Measurements from ENCODE around the gene MUL1. TPM values are rescaled to one million over a fixed set of nuclear protein-coding genes. Genes with fewer than 3 reads are reported as not detected.

Gene MUL1
- total RNA-seq, 8 experiments from 2014 or later, result 21.0 to 36.3 (median 29.5) TPM

- peak overlapping the region; percentile 67 to 75 for H3K27ac ChIP-seq
- in situ Hi-C loops (cut with MboI; ENCODE audit: low pct_unique_long_range_greater_than_20kb in 2 of 9, low sequenced_read_pairs in 9 of 9, unreplicated experiment in 9 of 9), result loop anchor here in 6 of 9 experiments (25.0 kb wide), 5 partner anchors 120 to 570 kb away; partner anchors contain the start of gene PLA2G2E (in 2 of the 6)
- WGBS, 10 experiments, result 0 to 100% (median 44%) methylated on average over 1 to 7 of the region's 10 CpGs; no CpG with 5 or more reads in 5 of the 10 experiments
- peaks cover 60 to 63% of the 10 kb centered on the region in 2 donors for H3K4me1 ChIP-seq (replicated peaks in 1 of 2)
- H3K4me3 ChIP-seq, result no peak overlapping the region
- no peak for ATAC-seq (replicated peaks in 6 of 8)
Observed at GRCh38 chr1:20481643-20482498, 26.1 kb downstream of the MUL1 start.

GRCh38 chr1:20480951-20481617 lies 26.9 kb downstream of the MUL1 start:
- Histone ChIP-seq H3K4me3 (no peak overlapping the region), H3K4me1 (replicated peaks in 1 of 2) (peaks cover 68 to 70% of the 10 kb centered on the region in 2 donors), H3K27ac (peak overlapping the region; percentile 67 to 75)
- ATAC-seq (replicated peaks in 6 of 8), result peak in 5 of 8 experiments; percentile 1 to 6 (median 5)
- in situ Hi-C loops (cut with MboI; ENCODE audit: low pct_unique_long_range_greater_than_20kb in 2 of 9, low sequenced_read_pairs in 9 of 9, unreplicated experiment in 9 of 9), result loop anchor here in 6 of 9 experiments (25.0 kb wide), 5 partner anchors 119 to 569 kb away; partner anchors contain the start of gene PLA2G2E (in 2 of the 6)
- whole genome bisulfite sequencing, 10 experiments, result 24 to 80% (median 37%) methylated on average over 1 to 7 of the region's 7 CpGs; no CpG with 5 or more reads in 2 of the 10 experiments

GRCh38 chr1:20480243-20480944 lies 27.6 kb downstream of the MUL1 start:
- H3K4me3 ChIP-seq, result no peak overlapping the region
- ATAC-seq (replicated peaks in 6 of 8), result peak in 2 of 8 experiments; percentile 2 to 4
- in situ Hi-C loops (cut with MboI; ENCODE audit: low pct_unique_long_range_greater_than_20kb in 2 of 9, low sequenced_read_pairs in 9 of 9, unreplicated experiment in 9 of 9), result loop anchor here in 6 of 9 experiments (25.0 kb wide), 5 partner anchors 118 to 568 kb away; partner anchors contain the start of gene PLA2G2E (in 2 of the 6)
- H3K4me1 ChIP-seq (replicated peaks in 1 of 2), result peaks cover 73% of the 10 kb centered on the region in 2 donors
- 9 to 74% (median 24%) methylated on average over 1 to 10 of the region's 10 CpGs; no CpG with 5 or more reads in 2 of the 10 experiments for WGBS, 10 experiments
- peak overlapping the region; percentile 67 to 75 for H3K27ac ChIP-seq

GRCh38 chr1:20479840-20480239 lies 28.1 kb downstream of the MUL1 start:
- WGBS, 10 experiments, result 7 to 86% (median 17%) methylated on average over 2 to 4 of the region's 4 CpGs; no CpG with 5 or more reads in 3 of the 10 experiments
- in situ Hi-C loops (cut with MboI; ENCODE audit: low pct_unique_long_range_greater_than_20kb in 2 of 9, low sequenced_read_pairs in 9 of 9, unreplicated experiment in 9 of 9), result loop anchor here in 6 of 9 experiments (25.0 kb wide), 5 partner anchors 118 to 568 kb away; partner anchors contain the start of gene PLA2G2E (in 2 of the 6)
- H3K27ac ChIP-seq, result peak overlapping the region; percentile 24 to 75

GRCh38 chr1:20478057-20478635 lies 29.8 kb downstream of the MUL1 start:
- Histone ChIP-seq H3K27ac (peak overlapping the region; percentile 81 to 83), H3K4me3 (no peak overlapping the region), H3K4me1 (replicated peaks in 1 of 2) (peaks cover 78% of the 10 kb centered on the region in 2 donors)
- in situ Hi-C loops (cut with MboI; ENCODE audit: low pct_unique_long_range_greater_than_20kb in 2 of 9, low sequenced_read_pairs in 9 of 9, unreplicated experiment in 9 of 9), result loop anchor here in 6 of 9 experiments (25.0 kb wide), 5 partner anchors 116 to 566 kb away; partner anchors contain the start of gene PLA2G2E (in 2 of the 6)
- peak in 6 of 8 experiments; percentile 26 to 75 (median 58) for ATAC-seq (replicated peaks in 6 of 8)
- WGBS, 10 experiments, result 0 to 40% (median 20%) methylated on average over 1 to 5 of the region's 5 CpGs; no CpG with 5 or more reads in 1 of the 10 experiments

More at GRCh38 chr1:20479840-20480239, 28.1 kb downstream of the MUL1 start:
- peak in 2 of 8 experiments; percentile 0 to 2 for ATAC-seq (replicated peaks in 6 of 8)
- H3K4me3 ChIP-seq, result no peak overlapping the region
- H3K4me1 ChIP-seq (replicated peaks in 1 of 2), result peaks cover 73% of the 10 kb centered on the region in 2 donors

- Histone ChIP-seq H3K4me3 (no peak overlapping the region), H3K4me1 (replicated peaks in 1 of 2) (peaks cover 76 to 79% of the 10 kb centered on the region in 2 donors), H3K27ac (peak overlapping the region; percentile 81 to 83)
- ATAC-seq (replicated peaks in 6 of 8), result peak in 5 of 8 experiments; percentile 6 to 32 (median 21)
- in situ Hi-C loops (cut with MboI; ENCODE audit: low pct_unique_long_range_greater_than_20kb in 2 of 9, low sequenced_read_pairs in 9 of 9, unreplicated experiment in 9 of 9), result loop anchor here in 6 of 9 experiments (25.0 kb wide), 5 partner anchors 115 to 565 kb away; partner anchors contain the start of gene PLA2G2E (in 2 of the 6)
- 0 to 38% (median 9%) methylated on average over 1 to 8 of the region's 10 CpGs for WGBS, 10 experiments
Observed at GRCh38 chr1:20477348-20478056, 30.4 kb downstream of the MUL1 start.

GRCh38 chr1:20476265-20477038 lies 31.5 kb downstream of the MUL1 start:
- in situ Hi-C loops (cut with MboI; ENCODE audit: low pct_unique_long_range_greater_than_20kb in 2 of 9, low sequenced_read_pairs in 9 of 9, unreplicated experiment in 9 of 9), result loop anchor here in 6 of 9 experiments (25.0 kb wide), 5 partner anchors 114 to 564 kb away; partner anchors contain the start of gene PLA2G2E (in 2 of the 6)
- peak; percentile 7 to 62 (median 30) for ATAC-seq (replicated peaks in 6 of 8)
- Histone ChIP-seq H3K4me3 (no peak overlapping the region), H3K4me1 (replicated peaks in 1 of 2) (peaks cover 67 to 68% of the 10 kb centered on the region in 2 donors), H3K27ac (peak overlapping the region; percentile 81 to 83)
- 0 to 55% (median 21%) methylated on average over 1 to 27 of the region's 33 CpGs; no CpG with 5 or more reads in 2 of the 10 experiments for WGBS, 10 experiments

GRCh38 chr1:20474996-20475395 lies 33.0 kb downstream of the MUL1 start:
- in situ Hi-C loops (cut with MboI; ENCODE audit: low pct_unique_long_range_greater_than_20kb in 2 of 9, low sequenced_read_pairs in 9 of 9, unreplicated experiment in 9 of 9), result loop anchor here in 6 of 9 experiments (25.0 kb wide), 5 partner anchors 113 to 563 kb away; partner anchors contain the start of gene PLA2G2E (in 2 of the 6)

GRCh38 chr1:20474333-20474975 lies 33.5 kb downstream of the MUL1 start:
- peaks cover 48 to 51% of the 10 kb centered on the region in 2 donors for H3K4me1 ChIP-seq (replicated peaks in 1 of 2)
- peak overlapping the region in 1 of 2 donors; percentile 15 for H3K27ac ChIP-seq
- H3K4me3 ChIP-seq, result no peak overlapping the region
- in situ Hi-C loops (cut with MboI; ENCODE audit: low pct_unique_long_range_greater_than_20kb in 2 of 9, low sequenced_read_pairs in 9 of 9, unreplicated experiment in 9 of 9), result no loop called here
- WGBS, 10 experiments, result 37 to 100% (median 88%) methylated on average over 1 to 2 of the region's 2 CpGs; no CpG with 5 or more reads in 2 of the 10 experiments
- ATAC-seq (replicated peaks in 6 of 8), result peak in 1 of 8 experiments; percentile 14

More at GRCh38 chr1:20474996-20475395, 33.0 kb downstream of the MUL1 start:
- 33 to 100% (median 60%) methylated on average over 1 to 7 of the region's 7 CpGs; no CpG with 5 or more reads in 7 of the 10 experiments for WGBS, 10 experiments
- peaks cover 54 to 56% of the 10 kb centered on the region in 2 donors for H3K4me1 ChIP-seq (replicated peaks in 1 of 2)
- no peak for ATAC-seq (replicated peaks in 6 of 8)
- no peak overlapping the region for H3K27ac ChIP-seq
- H3K4me3 ChIP-seq, result no peak overlapping the region

GRCh38 chr1:20473894-20474293 lies 34.1 kb downstream of the MUL1 start:
- ATAC-seq (replicated peaks in 6 of 8), result no peak
- WGBS, 10 experiments, result 77 to 93% (median 81%) methylated on average over 1 to 4 of the region's 4 CpGs; no CpG with 5 or more reads in 5 of the 10 experiments
- in situ Hi-C loops (cut with MboI; ENCODE audit: low pct_unique_long_range_greater_than_20kb in 2 of 9, low sequenced_read_pairs in 9 of 9, unreplicated experiment in 9 of 9), result no loop called here
- H3K4me1 ChIP-seq (replicated peaks in 1 of 2), result peaks cover 43 to 45% of the 10 kb centered on the region in 2 donors
- peak overlapping the region in 1 of 2 donors; percentile 52 for H3K27ac ChIP-seq
- no peak overlapping the region for H3K4me3 ChIP-seq

Measured in motor neuron (in vitro differentiated cells).